Lower lobe of right lung (tissue), 2 donors: ENCODE data around the gene SOX15. TPM values are rescaled to one million over a fixed set of nuclear protein-coding genes. Genes with fewer than 3 reads are reported as not detected.

Source experiments
- ATAC-seq, 2 donors: fragments of 200-7000 bp; cut with Tn5 transposase; one replicate each; pipeline ENCODE4 v1.9.1; 2020 to 2022; ENCODE audit warnings: mild to moderate bottlenecking in 2 of 2, moderate library complexity in 2 of 2
- DNase-seq: peaks from one replicate; pipeline ENCODE4 v3.0.0-alpha.2; 2020
- H3K27ac ChIP-seq: fragments of 200-600 bp; one replicate; pipeline ENCODE4 v1.8.0; 2022
- H3K27me3 ChIP-seq: fragments of 200-600 bp; one replicate; pipeline ENCODE4 v1.8.0; 2022; ENCODE audit warnings: low read depth
- H3K36me3 ChIP-seq: fragments of 200-600 bp; one replicate; pipeline ENCODE4 v1.8.0; 2022; ENCODE audit warnings: mild to moderate bottlenecking
- H3K4me1 ChIP-seq: fragments of 200-600 bp; one replicate; pipeline ENCODE4 v1.8.0; 2022
- H3K4me3 ChIP-seq: fragments of 200-600 bp; one replicate; pipeline ENCODE4 v1.8.0; 2022; ENCODE audit warnings: mild to moderate bottlenecking
- H3K9me3 ChIP-seq: fragments of 200-600 bp; one replicate; pipeline ENCODE4 v1.8.0; 2022
- CTCF ChIP-seq: fragments of 200-600 bp; IDR thresholded peaks from one replicate; pipeline ENCODE4 v1.8.0; 2022; ENCODE audit warnings: antibody characterized with exemption, mild to moderate bottlenecking
- intact Hi-C: fragments of 100-400 bp; cut with DNase I; formaldehyde crosslinking; loops from one replicate; pipeline ENCODE4 v1.11.0; 2022
- total RNA-seq: library from RNA; stranded (reverse); fragmentation: NEBNext Ultra II Directional; extraction: Animal tissue kit (Norgen Biotek cat#: 25700); gene quantifications from one replicate; pipeline ENCODE4 v1.2.1, GENCODE V29; 2021
- donor health status: DM: no; HTN: yes; CAD: no; lungs with severe emphysema.

The SOX15 gene
- total RNA-seq, 1 donor from 2014 or later: 0.47 TPM

GRCh38 chr17:7559320-7560171 lies 30.3 kb downstream of the SOX15 start:
- Histone ChIP-seq H3K4me3 (peak overlapping the region; percentile 94), H3K9me3 (no peaks in the 10 kb centered on the region), H3K27me3 (no peaks in the 10 kb centered on the region), H3K27ac (peak overlapping the region; percentile 95), H3K4me1 (peaks cover 72% of the 10 kb centered on the region), H3K36me3 (peaks cover 23% of the 10 kb centered on the region)
- DNase-seq (peak; percentile 75), ATAC-seq (peak; percentile 3 to 11)
- intact Hi-C loops: no loop called here
- TF ChIP-seq CTCF: no peak

- no peak for TF ChIP-seq CTCF
- Histone ChIP-seq H3K4me1 (peaks cover 66% of the 10 kb centered on the region), H3K4me3 (peak within 1 kb of the TSS; percentile 94), H3K36me3 (peaks cover 15% of the 10 kb centered on the region), H3K27ac (peak within 1 kb of the TSS; percentile 95), H3K9me3 (no peaks in the 10 kb centered on the region), H3K27me3 (no peaks in the 10 kb centered on the region)
- ATAC-seq (peak; percentile 31 to 33), DNase-seq (peak; percentile 79)
- intact Hi-C loops: no loop called here
Observed at GRCh38 chr17:7558544-7559319, 31.2 kb downstream of the SOX15 start, which contains the start of gene TNFSF13. TNFSF13 (plus strand) TSS chr17:7558750; CDS start chr17:7559040, 290 bp downstream.

- Histone ChIP-seq H3K4me1 (peaks cover 58% of the 10 kb centered on the region), H3K36me3 (peaks cover 8% of the 10 kb centered on the region), H3K4me3 (peak overlapping the region; percentile 94), H3K27ac (peak overlapping the region; percentile 95), H3K9me3 (no peaks in the 10 kb centered on the region), H3K27me3 (no peaks in the 10 kb centered on the region)
- peak; percentile 10 for TF ChIP-seq CTCF
- DNase-seq: peak; percentile 96
- ATAC-seq: peak; percentile 78 to 82
- intact Hi-C loops: no loop called here
Observed at GRCh38 chr17:7557775-7558543, 31.9 kb downstream of the SOX15 start.

- H3K4me3 ChIP-seq: peak overlapping the region; percentile 94
- peak; percentile 51 for DNase-seq
Observed at GRCh38 chr17:7557147-7557764, 32.6 kb downstream of the SOX15 start.

More at GRCh38 chr17:7557147-7557764, 32.6 kb downstream of the SOX15 start:
- H3K9me3 ChIP-seq: no peaks in the 10 kb centered on the region
- intact Hi-C loops: no loop called here
- H3K36me3 ChIP-seq: peaks cover 7% of the 10 kb centered on the region
- TF ChIP-seq CTCF: no peak
- ATAC-seq: no peak
- H3K27me3 ChIP-seq: no peaks in the 10 kb centered on the region
- H3K27ac ChIP-seq: peak overlapping the region; percentile 95
- peaks cover 54% of the 10 kb centered on the region for H3K4me1 ChIP-seq
